ENCODE results near the gene MARK3.

MARK3 gene

DNA sequence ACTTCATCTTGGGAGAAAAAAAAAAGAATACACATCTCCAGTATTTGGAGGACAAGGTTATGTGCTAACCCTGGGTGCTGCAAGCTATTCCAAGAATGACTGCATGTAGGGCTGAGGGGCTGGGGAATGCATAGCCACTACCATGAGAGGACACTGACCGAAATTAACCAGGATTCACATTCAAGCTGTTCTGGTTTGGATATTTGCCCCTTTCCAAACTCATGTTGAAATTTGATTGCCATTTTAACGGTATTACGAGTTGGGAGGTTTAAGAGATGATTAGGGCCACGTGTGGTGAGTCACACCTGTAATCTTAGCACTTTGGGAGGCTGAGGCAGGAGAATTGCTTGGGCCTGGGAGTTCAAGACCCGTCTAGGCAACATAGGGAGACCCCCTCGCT is 18.5 kb upstream of the MARK3 start:
- no peak for DNase-seq (ENCODE audit: low spot score)

GRCh38 chr14:103367995-103368394 is 17.2 kb upstream of the MARK3 start:
- no peak for DNase-seq (ENCODE audit: low spot score)

- no peak for DNase-seq (ENCODE audit: low spot score)
These were observed 15.1 kb upstream of the MARK3 start for GRCh38 chr14:103370087-103370486.

DNA sequence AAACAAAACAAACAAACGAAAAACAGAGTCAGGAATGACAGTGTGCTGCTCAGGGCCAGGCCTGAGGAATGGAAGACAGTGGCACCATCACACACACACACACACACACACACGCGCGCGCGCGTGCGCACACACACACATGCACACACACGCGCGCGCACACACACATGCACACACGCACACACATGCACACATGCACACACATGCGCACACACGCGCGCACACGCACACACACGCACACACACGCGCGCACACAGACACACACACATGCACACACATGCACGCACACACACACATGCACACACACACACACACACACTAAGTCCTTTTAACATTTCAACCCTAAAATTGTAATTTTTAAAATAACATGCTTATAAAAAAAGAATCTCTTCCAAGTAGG is 13.2 kb upstream of the MARK3 start:
- no peak for DNase-seq (ENCODE audit: low spot score)

GRCh38 chr14:103372552-103373304 is 12.5 kb upstream of the MARK3 start:
- DNase-seq (ENCODE audit: low spot score): no peak

DNA sequence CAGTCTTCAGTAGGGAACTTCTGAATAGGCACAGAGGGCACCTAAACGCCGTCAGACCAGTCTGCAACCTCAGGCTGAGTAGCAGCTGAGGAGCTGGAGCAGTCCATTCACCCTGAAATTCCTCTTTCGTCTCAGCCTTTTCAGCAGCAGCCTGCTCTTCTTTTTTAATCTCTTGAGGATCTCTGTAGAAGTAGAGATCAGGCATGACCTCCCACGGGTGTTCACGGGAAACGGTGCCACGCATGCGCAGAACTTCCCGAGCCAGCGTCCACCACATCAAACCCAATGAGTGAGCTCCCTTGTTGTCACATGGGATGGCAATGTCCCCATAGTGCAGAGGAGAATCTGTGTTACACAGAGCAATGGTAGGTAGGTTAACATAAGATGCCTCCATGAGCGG is 11.1 kb upstream of the MARK3 start:
- no peak for DNase-seq (ENCODE audit: low spot score)

DNA sequence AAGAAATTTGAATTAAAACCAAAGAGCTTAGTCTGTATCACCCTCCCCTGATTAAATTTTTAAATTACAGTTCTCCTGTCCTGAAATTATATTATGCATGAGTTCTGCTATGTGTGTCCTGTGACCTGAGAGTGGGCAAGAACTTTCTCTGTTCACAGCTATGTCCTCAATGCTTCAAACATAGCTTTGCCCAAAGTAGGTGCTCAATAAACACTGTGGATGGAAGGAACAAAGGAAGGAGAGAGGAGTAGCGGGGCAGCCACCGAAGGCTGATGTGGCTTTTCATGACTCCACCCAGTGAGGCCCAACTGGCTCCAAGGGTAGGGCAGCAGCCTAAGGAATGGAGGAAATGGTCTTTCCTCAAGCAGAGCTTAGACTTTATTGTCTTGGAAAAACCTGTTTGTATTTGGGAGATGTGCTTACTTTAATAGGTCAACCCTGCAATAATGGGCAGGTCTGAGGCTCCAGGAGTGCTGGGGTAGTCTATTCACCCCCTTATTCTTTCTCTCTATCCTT is 7.6 kb upstream of the MARK3 start:
- no peak for DNase-seq (ENCODE audit: low spot score)

- no peak for DNase-seq (ENCODE audit: low spot score)
These were observed 7.0 kb upstream of the MARK3 start for GRCh38 chr14:103378038-103378854.

GRCh38 chr14:103380719-103381377 is 4.4 kb upstream of the MARK3 start:
- DNase-seq (ENCODE audit: low spot score): no peak

- DNase-seq (ENCODE audit: low spot score): no peak
These were observed 2.8 kb upstream of the MARK3 start for GRCh38 chr14:103382376-103382775.

DNA sequence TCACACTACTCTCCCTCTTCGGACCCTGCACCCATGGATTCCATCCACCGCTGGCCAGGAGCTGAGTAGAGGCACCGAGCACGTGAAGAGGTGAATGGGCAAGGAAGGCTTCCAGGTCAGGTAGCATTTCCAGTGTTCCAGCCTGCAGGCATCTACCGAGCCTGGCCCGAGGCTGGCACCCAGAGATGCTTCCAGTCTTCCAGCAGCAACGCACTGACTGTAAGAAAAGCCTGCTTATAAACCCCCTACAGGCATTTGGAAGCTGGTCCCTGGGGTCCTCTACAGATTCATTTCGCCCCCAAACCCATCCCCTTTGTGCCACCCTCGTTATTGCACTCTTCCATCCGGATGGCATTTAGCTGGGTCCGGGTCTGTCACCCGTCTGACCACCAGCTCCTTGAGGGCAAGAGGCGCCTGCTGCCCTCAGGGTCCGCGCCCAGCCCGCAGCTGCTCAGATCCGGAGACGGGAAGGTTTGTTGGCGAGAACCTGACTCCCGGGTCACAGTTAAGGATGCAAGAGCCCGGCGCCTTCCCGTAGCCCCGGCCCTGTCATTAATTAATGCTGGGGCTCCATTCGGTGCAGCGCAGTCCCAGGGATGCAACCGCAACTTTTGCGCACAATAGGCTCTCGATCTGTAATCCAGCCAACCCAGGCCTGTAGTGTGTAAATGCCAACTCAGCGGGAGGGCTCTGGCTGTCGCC is 614 bp upstream of the MARK3 start:
- no peak for DNase-seq (ENCODE audit: low spot score)

DNA sequence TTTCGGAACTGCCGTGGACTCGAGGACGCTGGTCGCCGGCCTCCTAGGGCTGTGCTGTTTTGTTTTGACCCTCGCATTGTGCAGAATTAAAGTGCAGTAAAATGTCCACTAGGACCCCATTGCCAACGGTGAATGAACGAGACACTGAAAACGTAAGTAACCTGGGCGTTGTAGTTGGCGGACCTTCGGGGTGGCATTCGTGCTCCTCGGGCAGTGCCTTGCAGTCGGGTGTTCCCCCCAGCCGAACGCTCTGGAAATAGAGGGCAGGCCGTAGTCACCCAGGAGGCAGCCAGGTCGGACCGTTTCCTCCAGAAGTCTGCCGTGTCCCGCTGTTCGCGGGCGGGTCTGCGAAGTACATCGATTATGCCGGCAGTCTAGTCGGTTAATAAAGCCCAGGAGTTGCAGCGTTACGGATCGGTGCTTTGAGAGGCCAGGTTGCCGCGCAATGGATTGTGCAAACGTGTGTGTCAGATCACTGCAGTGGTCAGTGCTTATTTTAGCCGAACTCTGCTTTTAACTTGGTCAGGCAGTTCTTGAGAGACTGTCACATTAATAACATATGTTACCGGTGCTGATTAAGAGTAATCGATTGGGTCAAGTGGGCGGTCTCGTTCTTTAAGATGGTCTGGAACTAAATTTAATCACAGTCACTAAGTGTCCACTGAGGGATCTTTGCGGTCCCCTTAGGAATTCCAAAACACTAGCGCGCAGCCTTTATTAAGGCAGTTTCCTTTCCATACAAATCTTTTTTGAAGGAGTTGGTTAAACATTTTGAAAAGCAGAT is 906 bp downstream of the MARK3 start:
- no peak for DNase-seq (ENCODE audit: low spot score)

DNA sequence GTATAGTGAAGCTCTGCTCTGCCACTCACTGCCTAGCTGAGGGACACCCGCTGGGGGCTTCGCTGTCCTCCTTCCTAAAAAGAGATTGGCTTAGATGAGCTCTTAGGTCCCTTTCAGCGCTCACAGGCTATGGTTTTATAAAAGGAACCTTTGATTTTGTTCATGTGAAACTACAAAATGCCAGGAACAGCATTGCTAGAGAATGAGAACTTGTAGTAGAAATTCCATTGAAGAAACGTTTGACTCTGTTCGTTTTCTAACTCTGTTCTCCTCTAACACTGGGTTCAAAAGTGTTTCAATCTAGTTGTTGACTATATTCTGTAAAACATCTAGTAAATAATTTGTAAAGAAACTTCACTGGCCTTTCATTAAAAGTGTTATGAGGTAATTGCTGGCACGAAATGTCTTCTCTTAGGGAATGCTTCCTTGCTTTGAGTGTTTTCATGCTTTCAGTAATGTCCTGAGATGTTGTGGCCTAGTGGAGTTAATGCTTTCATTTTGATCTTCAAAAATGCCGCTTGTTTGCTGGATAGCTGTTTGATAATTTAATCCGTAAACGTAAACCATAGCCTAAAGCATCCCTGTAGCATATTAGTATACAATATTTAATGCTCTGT is 1.6 kb downstream of the MARK3 start:
- DNase-seq (ENCODE audit: low spot score): peak; percentile 30

DNA sequence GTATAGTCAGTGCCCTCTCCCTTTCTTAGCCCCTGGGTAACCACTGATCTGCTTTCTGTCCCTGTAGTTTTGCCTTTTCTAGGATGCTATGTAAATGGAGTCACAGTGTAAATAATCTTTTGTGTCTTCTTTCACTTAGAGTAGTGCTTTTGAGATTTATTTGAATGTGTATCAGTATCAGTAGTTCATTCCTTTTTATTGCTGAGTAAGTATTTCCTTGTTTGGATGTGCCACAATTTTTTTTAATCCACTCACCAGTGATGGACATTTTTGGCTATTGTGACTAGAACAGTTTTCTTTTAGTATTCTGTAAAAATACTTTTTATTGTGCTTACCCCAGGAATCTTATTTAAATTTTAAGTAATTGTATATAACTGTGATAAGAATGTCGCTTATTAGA is 3.4 kb downstream of the MARK3 start:
- DNase-seq (ENCODE audit: low spot score): no peak

GRCh38 chr14:103390605-103391004 is 5.4 kb downstream of the MARK3 start:
- DNase-seq (ENCODE audit: low spot score): no peak

DNA sequence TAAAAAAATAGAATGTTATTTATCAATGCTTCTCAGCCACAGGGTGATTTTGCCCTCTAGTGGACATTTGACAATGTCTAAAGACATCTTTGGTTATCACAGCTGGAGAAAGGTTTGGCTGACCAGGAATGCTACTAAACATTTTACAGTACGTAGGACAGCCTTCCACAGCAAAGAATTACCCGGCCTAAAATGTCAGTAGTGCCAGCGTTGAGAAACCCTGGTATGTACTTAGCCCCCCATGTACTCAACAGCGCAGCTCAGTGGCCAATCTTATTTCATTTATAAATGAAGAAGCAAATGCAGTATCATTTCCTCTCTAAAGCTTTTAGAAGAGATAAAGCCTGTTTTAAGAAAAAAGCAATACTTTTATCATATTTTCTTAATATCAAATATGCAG is 5.8 kb downstream of the MARK3 start:
- DNase-seq (ENCODE audit: low spot score): peak; percentile 66

- no peak for DNase-seq (ENCODE audit: low spot score)
These were observed 6.9 kb downstream of the MARK3 start for GRCh38 chr14:103392106-103392505.

- no peak for DNase-seq (ENCODE audit: low spot score)
These were observed 7.4 kb downstream of the MARK3 start for GRCh38 chr14:103392572-103392971.

GRCh38 chr14:103393070-103393469 is 7.9 kb downstream of the MARK3 start:
- DNase-seq (ENCODE audit: low spot score): no peak

- peak; percentile 60 for DNase-seq (ENCODE audit: low spot score)
These were observed 8.7 kb downstream of the MARK3 start for GRCh38 chr14:103393676-103394626.

All from cerebellar cortex (tissue), 1 donor.